HepG2 (cell line): ENCODE results near the gene CDHR3. TPM values are rescaled to one million over a fixed set of nuclear protein-coding genes. Genes with fewer than 3 reads are reported as not detected.

Source experiments
- ATAC-seq: fragments of 200-7000 bp; cut with Tn5 transposase; 3 replicates; pipeline ENCODE4 v1.9.1; 2020; ENCODE audit warnings: mild to moderate bottlenecking, moderate library complexity
- BruUV-seq: library from RNA; stranded (reverse); fragments of 400-500 nt; replicated peaks from 2 replicates; lab custom pipeline; 2021; lab: Mats Ljungman, UMichigan
- CTCF ChIA-PET: fragments of 300-600 bp; formaldehyde crosslinking; extraction: SDS; loops from one replicate; lab custom pipeline; 2021; ENCODE audit warnings: low total read pairs, inconsistent platforms, low intra/inter-chr PET ratio; lab: Yijun Ruan, JAX
- POLR2A ChIA-PET: fragments of 350-600 bp; sonication (Branson Sonifier 250); formaldehyde crosslinking; loops from one replicate; lab custom pipeline; 2020; ENCODE audit warnings: antibody characterized with exemption, inconsistent platforms; lab: Yijun Ruan, JAX
- DNase-seq: peaks from one replicate; pipeline ENCODE4 v3.0.0-alpha.2; 2015; ENCODE audit warnings: low spot score
- FAIRE-seq: peaks from 3 replicates; lab custom pipeline; 2011; peaks lifted over from hg19 to GRCh38; lab: Jason Lieb, UNC
- H2AFZ ChIP-seq: one replicate; pipeline ENCODE4 v1.6.1; 2011; ENCODE audit warnings: low read length, inconsistent platforms
- H3K27ac ChIP-seq: fragments of 300-600 bp; 3 replicates; pipeline ENCODE4 v1.8.0; 2011; ENCODE audit warnings: mixed run types, mild to moderate bottlenecking, mixed read lengths, low read length, inconsistent platforms; ENCODE audit not compliant: insufficient read depth; ENCODE audit errors: extremely low read length
- H3K27me3 ChIP-seq, 2 experiments: fragments of 200-600 bp in 1 of 2; 2 replicates in 1 of 2; 3 replicates in 1 of 2; pipeline versions ENCODE4 v1.6.0 to v1.8.0; 2011; ENCODE audit warnings: low read length in 2 of 2, mild to moderate bottlenecking in 2 of 2, moderate library complexity in 2 of 2, inconsistent platforms in 1 of 2; ENCODE audit not compliant: insufficient read depth in 2 of 2, control insufficient read depth in 1 of 2
- H3K36me3 ChIP-seq, 2 experiments: fragments of 200-600 bp in 1 of 2; replicated peaks in 1 of 2; 2 replicates in 1 of 2; 3 replicates in 1 of 2; pipeline versions ENCODE4 v1.5.1 to v1.8.0; 2011; ENCODE audit warnings: low read length in 2 of 2, inconsistent platforms in 1 of 2; ENCODE audit not compliant: insufficient read depth in 2 of 2, control insufficient read depth in 1 of 2
- H3K4me1 ChIP-seq: 2 replicates; pipeline ENCODE4 v1.5.1; 2012; ENCODE audit warnings: low read length, inconsistent platforms; ENCODE audit not compliant: insufficient read depth
- H3K4me2 ChIP-seq: 2 replicates; pipeline ENCODE4 v1.6.0; 2011; ENCODE audit warnings: low read depth, low read length, inconsistent platforms
- H3K4me3 ChIP-seq, 3 experiments: fragments of 200-600 bp in 1 of 3; sonication (generic), shearing (Covaris generic) in 1 of 3; replicated peaks in 1 of 3; 2 replicates each; pipeline ENCODE4 v1.5.1; 2011 to 2016; ENCODE audit warnings: low read length in 3 of 3, inconsistent platforms in 2 of 3, low read depth in 2 of 3, mild to moderate bottlenecking in 2 of 3, control low read depth in 1 of 3, mixed read lengths in 1 of 3; ENCODE audit not compliant: insufficient read depth in 1 of 3
- H3K79me2 ChIP-seq: one replicate; pipeline ENCODE4 v1.6.1; 2011; ENCODE audit warnings: low read length, inconsistent platforms; ENCODE audit not compliant: insufficient read depth
- H3K9ac ChIP-seq: 2 replicates; pipeline ENCODE4 v1.6.0; 2011; ENCODE audit warnings: mild to moderate bottlenecking, low read depth, low read length, inconsistent platforms; ENCODE audit not compliant: insufficient read depth
- H3K9me3 ChIP-seq: 2 replicates; pipeline ENCODE4 v1.5.1; 2012; ENCODE audit warnings: mild to moderate bottlenecking, low read length
- H4K20me1 ChIP-seq: 2 replicates; pipeline ENCODE4 v1.6.0; 2011; ENCODE audit warnings: inconsistent platforms, mild to moderate bottlenecking, low read length, moderate library complexity; ENCODE audit not compliant: insufficient read depth
- FOXK2 ChIP-seq: fragments of 450-650 bp; IDR thresholded peaks from 2 replicates; pipeline ENCODE4 v1.6.1; 2016
- JARID2 ChIP-seq: sonication (generic); formaldehyde crosslinking; IDR thresholded peaks from 2 replicates; pipeline ENCODE4 v1.8.1; 2023; ENCODE audit warnings: missing genetic modification reagents, inconsistent platforms; ENCODE audit not compliant: insufficient replicate concordance
- PHF21A ChIP-seq: sonication (generic); formaldehyde crosslinking; IDR thresholded peaks from 2 replicates; pipeline ENCODE4 v1.5.0; 2020; ENCODE audit warnings: mild to moderate bottlenecking, missing genetic modification reagents
- ZBTB20 ChIP-seq: sonication (generic); formaldehyde crosslinking; IDR thresholded peaks from 2 replicates; pipeline ENCODE4 v1.8.1; 2023; ENCODE audit warnings: missing genetic modification reagents, low read depth, mild to moderate bottlenecking, borderline replicate concordance
- ZNF331 ChIP-seq: sonication (generic); formaldehyde crosslinking; IDR thresholded peaks from 2 replicates; pipeline ENCODE4 v1.4.0; 2020; ENCODE audit warnings: missing genetic modification reagents
- ZNF546 ChIP-seq: sonication (generic); formaldehyde crosslinking; conservative IDR thresholded peaks from 2 replicates; pipeline ENCODE4 v1.8.1; 2023; ENCODE audit warnings: mild to moderate bottlenecking, missing genetic modification reagents
- ZNF776 ChIP-seq: sonication (generic); formaldehyde crosslinking; IDR thresholded peaks from 2 replicates; pipeline ENCODE4 v1.4.0; 2020; ENCODE audit warnings: mild to moderate bottlenecking, missing genetic modification reagents
- WGBS: methylation state at CpG from one replicate; pipeline ENCODE4 v1.1.6; 2017; ENCODE audit warnings: low lambda C conversion rate; 5-methylcytosine and 5-hydroxymethylcytosine counted together
- in situ Hi-C: cut with HindIII; loops from 2 replicates; pipeline ENCODE4 v1.10.0; 2017; ENCODE audit warnings: low pct_unique_long_range_greater_than_20kb; ENCODE audit not compliant: extremely low pct_ligation_motif_present
- intact Hi-C: fragments of 100-400 bp; cut with micrococcal nuclease; formaldehyde crosslinking; loops from one replicate; pipeline ENCODE4 v1.10.0; 2022; ENCODE audit not compliant: unreplicated experiment
- polyA plus RNA-seq, 8 experiments: library from polyadenylated mRNA; depleted of rRNA in 3 of 8; stranded (reverse) in 7 of 8; unstranded in 1 of 8; fragments of >200 nt; fragmentation: Illumina TruSeq in 4 of 8; extraction: Trizol in 4 of 8; gene quantifications; 2 replicates each; pipeline versions ENCODE4 v1.2.1 to v1.2.3, GENCODE V29; 2011 to 2016; ENCODE audit warnings: low read depth in 4 of 8, missing spikeins in 1 of 8, mixed read lengths in 1 of 8; ENCODE audit not compliant: insufficient read depth in 1 of 8
- total RNA-seq, 5 experiments: library from RNA; depleted of rRNA; stranded (reverse); fragments of >200 nt; fragmentation: Illumina TruSeq; extraction: Trizol; gene quantifications; 2 replicates each; pipeline ENCODE4 v1.2.3, GENCODE V29; 2016; ENCODE audit warnings: low read depth in 1 of 5
- TF ChIP-seq, protein P1 (sequence below): sonication (generic); formaldehyde crosslinking; conservative IDR thresholded peaks from 2 replicates; pipeline ENCODE4 v1.8.1; 2023; ENCODE audit warnings: missing genetic modification reagents
- TF ChIP-seq, protein P2 (sequence below): sonication (generic); formaldehyde crosslinking; IDR thresholded peaks from 2 replicates; pipeline ENCODE4 v1.4.0; 2020; ENCODE audit warnings: missing genetic modification reagents
- TF ChIP-seq, protein P3 (sequence below): sonication (generic); formaldehyde crosslinking; IDR thresholded peaks from 2 replicates; pipeline ENCODE4 v1.5.1; 2020; ENCODE audit warnings: missing genetic modification reagents, mild to moderate bottlenecking, borderline replicate concordance

CDHR3 gene
- total and polyA plus RNA-seq, 2 of the 13 experiments (the other 11 are each of a cell fraction or from before 2014, with no cell fraction given) = 6.5 to 11.8 TPM

DNA sequence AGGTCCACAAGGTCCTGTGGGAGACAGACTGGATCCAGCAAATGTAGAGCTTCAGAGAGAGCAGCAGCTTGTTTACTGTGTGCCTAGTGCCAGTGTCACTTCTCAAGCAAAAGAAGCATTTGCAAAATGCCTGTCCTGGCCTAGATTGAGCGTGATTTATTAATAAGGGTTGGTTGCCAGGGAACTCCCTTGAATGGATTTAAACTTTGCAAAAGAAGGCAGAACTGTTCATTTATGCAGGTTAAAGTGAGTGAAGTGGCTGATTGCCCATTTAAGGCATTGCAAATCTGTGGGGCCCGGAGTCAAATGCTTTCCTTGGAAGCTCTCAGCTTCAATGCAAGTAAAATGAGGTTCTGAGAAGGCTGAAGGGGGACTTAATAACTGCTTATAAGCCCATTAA is 71.3 kb downstream of the CDHR3 start:
- Histone ChIP-seq H3K4me1 (no peaks in the 10 kb centered on the region), H3K9me3 (no peaks in the 10 kb centered on the region), H3K27ac (no peak overlapping the region), H2AFZ (no peak overlapping the region), H3K4me2 (no peak overlapping the region), H3K79me2 (no peaks in the 10 kb centered on the region), H4K20me1 (no peaks in the 10 kb centered on the region), H3K9ac (no peak overlapping the region), H3K4me3 (no peak overlapping the region), H3K27me3 (no peaks in the 10 kb centered on the region), H3K36me3 (no peaks in the 10 kb centered on the region)
- intact Hi-C loops (no loop called here), in situ Hi-C loops (no loop called here)
- FAIRE-seq (no peak), ATAC-seq (no peak), DNase-seq (no peak)
- no TSS peak for BruUV-seq
- 61% methylated on average over 2 of the region's 2 CpGs for WGBS
- no peak for TF ChIP-seq FOXK2
- no peak for TF ChIP-seq ZNF776 (CRISPR knock-in tag)
- TF ChIP-seq PHF21A = no peak
- TF ChIP-seq, protein P1, sequence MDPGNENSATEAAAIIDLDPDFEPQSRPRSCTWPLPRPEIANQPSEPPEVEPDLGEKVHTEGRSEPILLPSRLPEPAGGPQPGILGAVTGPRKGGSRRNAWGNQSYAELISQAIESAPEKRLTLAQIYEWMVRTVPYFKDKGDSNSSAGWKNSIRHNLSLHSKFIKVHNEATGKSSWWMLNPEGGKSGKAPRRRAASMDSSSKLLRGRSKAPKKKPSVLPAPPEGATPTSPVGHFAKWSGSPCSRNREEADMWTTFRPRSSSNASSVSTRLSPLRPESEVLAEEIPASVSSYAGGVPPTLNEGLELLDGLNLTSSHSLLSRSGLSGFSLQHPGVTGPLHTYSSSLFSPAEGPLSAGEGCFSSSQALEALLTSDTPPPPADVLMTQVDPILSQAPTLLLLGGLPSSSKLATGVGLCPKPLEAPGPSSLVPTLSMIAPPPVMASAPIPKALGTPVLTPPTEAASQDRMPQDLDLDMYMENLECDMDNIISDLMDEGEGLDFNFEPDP = no peak
- no peak for TF ChIP-seq ZNF546
- no peak for TF ChIP-seq JARID2
- TF ChIP-seq, protein P2, sequence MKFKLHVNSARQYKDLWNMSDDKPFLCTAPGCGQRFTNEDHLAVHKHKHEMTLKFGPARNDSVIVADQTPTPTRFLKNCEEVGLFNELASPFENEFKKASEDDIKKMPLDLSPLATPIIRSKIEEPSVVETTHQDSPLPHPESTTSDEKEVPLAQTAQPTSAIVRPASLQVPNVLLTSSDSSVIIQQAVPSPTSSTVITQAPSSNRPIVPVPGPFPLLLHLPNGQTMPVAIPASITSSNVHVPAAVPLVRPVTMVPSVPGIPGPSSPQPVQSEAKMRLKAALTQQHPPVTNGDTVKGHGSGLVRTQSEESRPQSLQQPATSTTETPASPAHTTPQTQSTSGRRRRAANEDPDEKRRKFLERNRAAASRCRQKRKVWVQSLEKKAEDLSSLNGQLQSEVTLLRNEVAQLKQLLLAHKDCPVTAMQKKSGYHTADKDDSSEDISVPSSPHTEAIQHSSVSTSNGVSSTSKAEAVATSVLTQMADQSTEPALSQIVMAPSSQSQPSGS (CRISPR knock-in tag) = no peak
- TF ChIP-seq ZNF331 = no peak
- TF ChIP-seq ZBTB20 (CRISPR knock-in tag) = no peak
- TF ChIP-seq, protein P3, sequence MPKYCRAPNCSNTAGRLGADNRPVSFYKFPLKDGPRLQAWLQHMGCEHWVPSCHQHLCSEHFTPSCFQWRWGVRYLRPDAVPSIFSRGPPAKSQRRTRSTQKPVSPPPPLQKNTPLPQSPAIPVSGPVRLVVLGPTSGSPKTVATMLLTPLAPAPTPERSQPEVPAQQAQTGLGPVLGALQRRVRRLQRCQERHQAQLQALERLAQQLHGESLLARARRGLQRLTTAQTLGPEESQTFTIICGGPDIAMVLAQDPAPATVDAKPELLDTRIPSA (CRISPR knock-in tag) = no peak
- CTCF ChIA-PET = no interaction called here
- POLR2A ChIA-PET = no interaction called here
